SH-SY5Y (cell line): ENCODE data around the gene PLEKHA6.

Source experiments
- GATA2 ChIP-seq: IDR thresholded peaks from 2 replicates; pipeline ENCODE4 v1.6.1; 2011; ENCODE audit warnings: mild to moderate bottlenecking, low read depth, low read length
- GATA3 ChIP-seq: IDR thresholded peaks from 2 replicates; pipeline ENCODE4 v1.6.1; 2011; ENCODE audit warnings: low read depth, mild to moderate bottlenecking, low read length, moderate library complexity

- TF ChIP-seq GATA3: no peak
- TF ChIP-seq GATA2: no peak
Measured at GRCh38 chr1:204271970-204272369, 87.8 kb downstream of the PLEKHA6 start.
